Measurements from ENCODE around the gene CCR7.
A peak's percentile ranks its signal among the peaks of the same experiment; 100 is the strongest.
"Not testable (repeated sequence)": the region's sequence is repeated elsewhere in the genome, so short reads cannot be mapped to it uniquely, and the experiment has no call there.

The CCR7 gene

DNA sequence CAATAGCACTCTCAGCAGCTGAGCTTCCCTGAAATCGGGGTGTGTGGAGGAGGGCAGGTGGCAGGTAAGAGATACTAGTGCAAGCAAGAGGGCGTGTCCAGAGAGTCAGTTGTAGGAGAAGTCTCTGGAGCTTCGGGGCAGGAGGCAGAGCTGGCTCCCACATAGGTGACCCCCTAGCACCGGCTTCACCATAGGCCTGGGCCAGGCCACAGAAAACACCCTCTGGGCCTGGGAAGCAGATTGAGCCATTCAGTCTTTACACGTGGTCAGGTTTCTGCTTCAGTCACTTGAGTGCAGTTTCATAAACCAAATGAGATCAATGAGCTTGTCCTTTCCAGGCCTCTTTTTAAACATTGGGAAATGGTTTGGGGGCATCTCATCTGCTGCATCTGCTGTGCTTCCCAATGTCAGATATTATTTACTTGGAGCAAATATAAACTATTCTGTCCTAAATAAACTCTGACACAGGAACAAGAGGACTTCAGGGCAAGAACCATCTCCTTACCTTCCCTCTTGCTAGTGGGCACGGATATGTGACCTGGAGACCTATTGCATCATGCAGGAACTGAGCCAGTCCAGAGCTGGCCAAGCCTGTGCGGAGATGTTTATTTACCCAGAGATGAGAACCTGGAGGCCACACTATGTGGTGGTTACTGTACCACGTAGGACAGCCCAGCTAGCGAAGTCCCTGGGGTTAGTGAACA lies 16.1 kb downstream of the CCR7 start:
- peak; percentile 81 for DNase-seq (ENCODE audit: low read depth)

DNA sequence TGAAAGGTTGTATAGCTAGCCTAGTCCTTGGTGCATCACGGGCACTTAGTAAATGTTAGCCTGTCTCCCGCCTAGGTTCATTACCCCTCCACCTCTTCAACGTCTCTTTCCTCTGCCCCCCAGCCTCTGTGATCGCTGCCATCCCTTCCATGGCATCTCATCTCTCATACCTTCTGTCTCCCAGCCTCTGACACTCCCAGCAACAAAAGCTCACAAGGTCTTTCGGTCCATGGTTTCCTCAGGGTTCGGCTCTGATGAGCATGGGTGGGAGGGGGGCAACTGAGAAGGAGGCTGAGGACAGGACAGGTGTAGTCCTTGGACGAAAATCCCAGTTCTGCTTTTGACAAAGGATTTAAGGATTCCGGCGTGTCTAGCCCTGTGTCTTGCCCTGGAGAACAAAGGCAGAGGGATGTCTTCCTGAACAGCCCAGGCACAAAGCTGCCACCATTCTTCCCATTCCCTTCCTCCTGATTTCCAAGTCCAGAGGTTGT lies 16.7 kb downstream of the CCR7 start:
- no peak for DNase-seq (ENCODE audit: low read depth)

GRCh38 chr17:40547785-40548478 lies 17.3 kb downstream of the CCR7 start:
- no peak for DNase-seq (ENCODE audit: low read depth)

DNA sequence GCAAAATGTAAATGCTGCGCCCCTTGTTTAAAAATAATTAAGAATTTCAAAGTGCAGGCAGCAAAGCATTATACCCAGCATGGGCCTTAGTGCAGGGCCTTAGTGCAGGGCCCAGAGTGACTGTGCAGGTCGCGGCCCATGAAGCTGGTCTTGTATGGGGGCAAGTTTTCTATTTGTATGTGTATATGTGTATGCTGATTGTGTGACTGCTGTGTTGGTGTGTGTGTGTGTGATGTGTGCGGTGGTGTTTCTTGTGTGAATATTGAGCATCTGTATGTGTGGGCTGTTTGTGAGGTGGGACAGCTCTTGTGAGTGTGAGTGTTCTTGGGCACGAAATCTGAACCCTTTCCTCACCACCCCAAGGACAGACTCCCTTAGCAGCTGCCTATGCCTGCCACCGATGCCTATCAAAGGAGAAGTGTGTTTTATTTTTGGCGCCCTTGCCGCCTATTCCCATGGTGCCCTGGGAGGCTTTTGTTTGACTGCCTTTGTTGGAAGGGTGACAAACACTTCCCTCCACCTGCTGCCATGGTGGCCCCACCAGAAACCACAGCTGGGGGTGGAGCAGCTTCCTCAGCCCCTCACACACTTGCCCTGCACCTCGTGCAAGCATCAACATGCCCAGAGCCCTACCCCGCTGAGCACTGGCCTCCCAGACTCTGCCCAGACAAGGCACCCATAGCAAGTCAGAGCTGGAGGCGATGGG lies 18.0 kb downstream of the CCR7 start:
- no peak for DNase-seq (ENCODE audit: low read depth)

- not testable (repeated sequence) for DNase-seq (ENCODE audit: low read depth)
Observed at GRCh38 chr17:40546497-40546896, 18.8 kb downstream of the CCR7 start.

DNA sequence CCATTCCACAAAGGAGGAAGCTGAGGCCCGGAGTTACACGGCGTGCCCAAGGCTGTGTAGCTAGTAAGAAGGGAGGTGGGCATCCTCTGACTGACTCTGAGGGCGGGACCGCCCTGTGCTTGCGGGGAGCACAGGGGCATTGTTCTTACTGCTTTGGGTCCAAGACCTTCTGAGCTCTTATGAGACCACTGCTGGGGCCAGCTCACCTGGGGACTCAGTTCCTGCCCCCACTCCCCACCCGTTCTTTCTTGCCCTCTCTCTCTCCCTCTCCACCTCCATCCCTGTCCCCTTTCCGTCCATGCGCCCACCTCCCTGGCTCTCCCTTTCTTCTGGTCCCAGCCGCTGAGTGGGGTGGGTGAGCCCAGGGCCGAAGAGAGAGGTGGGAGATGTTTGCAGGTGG lies 19.6 kb downstream of the CCR7 start:
- DNase-seq (ENCODE audit: low read depth) = no peak

- peak; percentile 99 for DNase-seq (ENCODE audit: low read depth)
Observed at GRCh38 chr17:40542558-40543411, 22.5 kb downstream of the CCR7 start.

DNA sequence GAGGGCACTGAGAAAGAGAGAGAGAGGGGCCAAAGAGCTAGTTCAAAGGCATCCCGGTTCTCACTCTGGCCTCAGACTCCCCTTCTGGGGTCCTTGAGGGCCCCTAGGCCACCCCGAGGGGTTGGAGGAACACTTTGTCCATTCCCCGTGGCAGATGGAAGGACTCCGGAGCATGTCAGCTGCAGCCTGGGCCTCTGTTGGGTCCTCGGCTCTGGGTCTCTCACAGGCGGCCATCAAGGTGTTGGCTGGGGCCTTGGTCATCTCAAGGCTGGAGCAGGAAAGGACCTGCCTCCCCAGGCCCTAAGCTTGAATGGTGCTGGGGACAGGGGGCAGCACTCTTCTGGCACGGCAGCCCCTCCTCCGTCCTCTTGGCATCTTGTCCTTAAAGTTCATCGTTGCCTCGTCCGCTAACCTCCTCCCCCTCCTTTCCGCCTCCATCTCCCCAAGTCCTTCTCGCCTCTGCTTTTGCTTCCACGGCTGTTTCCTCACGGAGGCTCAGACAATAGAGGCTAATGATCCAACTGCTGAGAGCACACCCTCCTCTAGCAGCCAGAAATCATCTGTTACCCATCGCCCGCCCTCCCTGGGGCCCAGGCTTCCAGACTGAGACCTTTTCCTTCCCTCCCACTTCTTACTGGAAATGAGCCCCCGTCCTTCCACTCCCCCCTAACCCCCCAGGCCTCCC lies 23.3 kb downstream of the CCR7 start:
- DNase-seq (ENCODE audit: low read depth) = no peak

DNA sequence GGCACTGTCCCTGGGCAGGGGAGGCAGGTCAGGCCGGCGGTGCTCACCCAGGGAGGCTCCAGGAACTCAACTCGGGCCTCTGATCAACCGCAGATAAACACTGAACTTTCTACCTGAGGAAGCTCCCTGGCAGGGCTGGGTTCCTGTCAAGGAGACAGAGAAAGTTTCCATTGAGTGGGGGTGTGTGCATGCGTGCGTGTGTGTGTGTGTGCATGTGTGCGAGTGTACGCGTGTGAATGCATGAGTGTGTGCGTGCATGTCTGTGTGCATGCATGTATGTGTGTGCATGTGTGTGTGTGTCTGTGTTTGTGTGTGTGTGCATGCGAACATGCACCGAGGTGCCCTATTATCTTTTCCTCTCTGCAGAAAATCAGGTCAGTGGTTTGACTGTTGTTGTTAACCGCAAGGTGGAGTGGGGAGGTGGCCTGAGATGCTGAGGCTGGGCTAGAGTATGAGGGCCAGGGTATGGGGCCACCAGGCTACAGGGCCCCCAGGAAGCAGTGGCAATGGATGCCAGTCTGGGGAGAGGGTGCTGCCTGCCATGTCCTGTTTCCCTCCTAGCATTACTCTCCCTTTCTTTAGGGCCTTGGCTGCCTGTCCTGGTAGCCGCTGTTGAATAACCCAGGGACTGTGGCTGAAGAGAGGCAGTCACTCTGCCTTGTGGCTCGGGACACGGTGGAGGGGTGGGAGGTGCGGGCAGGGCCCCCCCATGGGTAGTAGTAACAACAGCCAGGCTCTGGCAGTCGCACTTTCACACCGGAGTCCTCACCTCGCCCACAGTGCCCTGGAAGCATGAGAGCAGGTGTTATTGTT lies 24.0 kb downstream of the CCR7 start:
- DNase-seq (ENCODE audit: low read depth) = no peak

DNA sequence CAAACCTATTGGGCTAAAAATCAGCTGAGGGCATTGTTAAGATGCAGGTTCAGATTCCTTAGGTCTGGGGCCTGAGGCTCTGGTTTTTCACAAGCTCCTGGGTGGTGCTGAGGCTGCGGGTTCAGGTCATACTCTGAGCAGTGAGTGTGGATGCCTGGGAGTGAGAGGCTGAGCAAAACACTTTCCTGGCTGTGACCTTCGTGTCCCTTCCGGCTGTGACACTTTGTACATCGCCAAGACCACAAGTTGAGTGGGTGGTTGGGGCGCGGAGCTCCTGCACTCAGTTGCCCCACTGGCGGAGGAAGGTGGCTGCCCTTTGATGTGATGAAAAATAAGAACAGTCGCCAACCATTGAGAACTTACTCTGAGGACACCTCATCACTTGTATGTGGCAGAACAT lies 24.8 kb downstream of the CCR7 start:
- no peak for DNase-seq (ENCODE audit: low read depth)

DNA sequence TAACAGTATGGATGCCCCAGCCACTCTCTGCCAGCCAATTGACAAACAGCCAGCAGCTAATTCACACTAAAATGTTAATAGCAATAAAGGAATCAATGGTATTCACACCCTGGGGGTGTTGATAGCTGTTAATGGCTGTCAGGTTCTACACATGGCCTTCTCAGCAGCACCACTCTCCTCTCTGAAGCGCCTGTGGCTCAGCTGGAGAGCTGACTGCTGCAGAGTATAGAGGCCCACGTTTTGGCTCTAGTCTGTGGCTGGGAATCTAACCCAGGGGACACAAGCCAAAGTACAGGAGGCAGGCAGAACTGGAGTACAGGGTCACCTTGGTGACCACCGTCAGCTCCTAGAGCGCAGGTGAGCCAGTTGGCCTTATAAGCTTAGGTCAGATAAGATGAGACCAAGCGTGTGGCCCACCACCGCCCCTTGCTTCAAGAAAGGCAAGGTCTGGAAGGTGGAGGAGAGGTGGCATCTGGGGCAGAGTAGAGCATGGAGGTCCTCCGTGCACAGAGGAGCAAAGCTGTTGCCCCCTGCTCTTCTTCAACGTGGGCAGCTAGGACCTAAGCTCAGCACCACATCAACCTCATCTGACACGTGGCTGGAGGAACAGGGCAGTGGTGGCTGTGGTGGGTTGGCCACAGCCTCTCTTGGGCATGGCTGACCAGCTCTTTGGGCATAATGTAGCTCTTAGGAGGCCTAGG lies 25.4 kb downstream of the CCR7 start:
- no peak for DNase-seq (ENCODE audit: low read depth)

DNA sequence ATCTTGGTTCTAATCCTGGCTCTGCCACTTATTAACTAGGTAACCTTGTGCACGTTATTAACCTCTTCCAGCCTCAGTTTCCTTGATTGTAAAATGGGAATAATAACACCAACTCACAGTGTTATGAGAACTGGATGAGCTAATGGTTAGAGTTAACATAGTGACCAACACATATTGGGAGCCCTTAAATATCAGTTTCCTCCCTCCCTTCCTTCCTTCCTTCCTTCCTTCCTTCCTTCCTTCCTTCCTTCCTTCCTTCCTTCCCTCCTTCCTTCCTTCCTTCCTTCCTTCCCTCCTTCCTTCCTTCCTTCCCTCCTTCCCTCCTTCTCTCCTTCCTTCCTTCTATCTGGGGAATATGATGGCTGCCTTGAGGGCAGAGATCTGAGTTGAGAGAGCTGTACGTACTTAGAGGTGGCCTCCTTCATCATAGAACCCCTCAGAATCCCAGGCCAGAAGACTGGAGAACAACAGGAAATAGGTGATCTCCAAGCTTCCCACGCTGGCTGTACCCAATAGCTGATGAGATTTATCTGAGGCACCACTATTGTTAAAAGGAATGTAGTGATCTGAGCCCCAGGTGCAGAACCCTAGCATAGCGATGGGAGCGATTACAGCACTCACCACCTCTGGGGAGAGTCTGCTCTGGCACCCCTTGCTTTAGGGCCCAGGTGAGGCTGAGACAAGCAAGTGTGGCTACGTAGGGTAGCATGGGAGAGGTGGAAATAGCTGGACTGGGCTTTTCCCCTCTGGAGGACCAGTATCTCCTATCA lies 26.2 kb downstream of the CCR7 start:
- no peak for DNase-seq (ENCODE audit: low read depth)

GRCh38 chr17:40538019-40538935 lies 27.0 kb downstream of the CCR7 start:
- DNase-seq (ENCODE audit: low read depth) = no peak

DNA sequence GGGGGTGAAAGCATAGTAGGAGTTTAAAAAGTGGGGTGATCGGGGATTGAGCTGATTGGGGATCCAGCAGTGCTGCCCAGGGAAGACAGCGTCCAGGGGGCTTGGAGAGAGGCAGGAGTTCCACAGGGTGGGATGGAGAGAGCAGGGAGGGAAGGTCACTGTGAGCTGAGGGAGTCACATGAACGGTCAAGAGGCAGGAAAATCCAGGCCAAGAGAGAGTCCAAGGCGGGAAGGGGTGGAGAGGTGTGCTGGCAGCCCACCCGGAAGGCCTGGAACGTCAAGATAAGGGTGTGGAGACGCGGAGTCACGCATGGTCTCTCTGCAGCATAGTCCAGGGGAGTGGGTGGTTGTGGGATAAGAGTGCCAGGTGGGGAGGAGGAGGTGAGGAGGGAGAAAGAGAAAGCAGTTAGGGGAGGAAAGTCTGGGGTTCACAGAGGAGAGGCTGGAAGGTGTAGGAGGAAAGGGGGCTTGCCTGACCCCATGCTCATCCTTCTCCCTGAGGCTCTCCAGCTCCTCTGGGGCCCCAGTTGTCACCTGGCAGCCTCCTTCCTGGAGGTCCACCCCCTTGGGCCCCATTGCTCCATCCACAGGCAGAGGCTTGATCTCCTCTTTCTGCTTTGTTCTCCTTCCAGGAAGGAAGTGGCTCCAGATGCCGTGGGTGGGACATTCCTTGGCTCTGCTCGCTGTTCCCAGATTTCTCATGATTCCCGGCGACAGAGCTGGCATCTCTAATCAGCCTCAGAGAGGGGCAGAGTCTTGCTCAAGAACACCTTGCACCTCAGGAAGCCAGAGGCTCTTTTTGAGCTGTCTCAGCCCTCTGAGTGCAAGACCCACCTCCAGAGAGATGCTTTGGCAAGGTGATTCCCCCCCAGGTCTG lies 28.7 kb downstream of the CCR7 start:
- DNase-seq (ENCODE audit: low read depth) = no peak

DNA sequence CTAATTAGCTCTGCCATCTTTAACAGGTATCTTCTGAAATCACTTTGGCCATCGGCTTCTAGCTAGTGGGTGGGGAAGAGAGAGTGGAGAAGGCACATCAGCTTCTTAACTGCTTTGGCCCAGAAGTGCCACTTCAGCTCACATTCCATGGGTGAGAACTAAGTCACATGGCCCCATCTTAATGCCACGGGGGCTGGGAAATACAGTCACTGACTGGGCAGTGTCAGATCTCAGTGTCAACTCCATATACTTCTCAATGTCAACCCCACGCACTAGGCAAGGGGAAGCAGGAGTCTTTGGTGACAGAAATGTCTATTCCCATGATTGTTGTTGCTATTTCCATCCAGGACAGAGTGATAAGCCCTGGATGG lies 29.4 kb downstream of the CCR7 start:
- DNase-seq (ENCODE audit: low read depth) = no peak

DNA sequence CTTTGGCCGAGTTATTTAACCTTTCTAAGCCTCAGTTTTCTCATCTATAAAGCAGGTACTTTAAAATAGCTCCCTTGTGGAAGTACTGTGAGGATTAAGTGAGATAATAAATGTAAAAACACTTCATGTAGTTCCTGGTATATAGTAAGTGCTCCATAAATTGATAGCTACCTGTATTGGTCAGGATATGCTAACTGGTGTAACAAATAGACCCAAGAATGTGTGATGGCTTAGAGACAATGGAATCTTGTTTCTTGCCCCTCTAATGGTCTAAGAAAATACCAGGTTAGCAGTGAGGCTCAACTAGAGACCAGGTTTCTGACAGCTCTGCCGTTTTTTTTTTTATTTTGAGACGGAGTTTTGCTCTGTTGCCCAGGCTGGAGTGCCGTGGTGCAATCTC lies 29.8 kb downstream of the CCR7 start:
- DNase-seq (ENCODE audit: low read depth) = no peak
